Gastrocnemius medialis (tissue), 4 donors: ENCODE data around the gene FBXO42.

ENCODE experiments used
- CTCF ChIP-seq, 5 experiments: fragments of 450-650 bp in 3 of 5; fragments of 200-600 bp in 2 of 5; sonication (generic) in 2 of 5; IDR thresholded peaks in 4 of 5; conservative IDR thresholded peaks in 1 of 5; 1 replicate in 4 of 5; 2 replicates in 1 of 5; pipeline ENCODE4 v1.5.1; 2016 to 2019; ENCODE audit warnings: antibody characterized with exemption in 5 of 5, mild to moderate bottlenecking in 3 of 5, moderate library complexity in 3 of 5
- POLR2A ChIP-seq, 2 donors: fragments of 450-650 bp; IDR thresholded peaks; one replicate each; pipeline ENCODE4 v1.6.1; 2017; ENCODE audit warnings: antibody characterized with exemption in 2 of 2, mild to moderate bottlenecking in 2 of 2, moderate library complexity in 2 of 2

- TF ChIP-seq CTCF (IDR thresholded peaks at IDR 0.05 in 4 of 5, conservative IDR thresholded peaks at IDR 0.05 in 1 of 5) (no peak), POLR2A (IDR thresholded peaks at IDR 0.05) (no peak)
Observed at GRCh38 chr1:16279186-16279585, 73.1 kb downstream of the FBXO42 start.
